ENCODE results near the gene BTBD16.

Gene BTBD16

DNA sequence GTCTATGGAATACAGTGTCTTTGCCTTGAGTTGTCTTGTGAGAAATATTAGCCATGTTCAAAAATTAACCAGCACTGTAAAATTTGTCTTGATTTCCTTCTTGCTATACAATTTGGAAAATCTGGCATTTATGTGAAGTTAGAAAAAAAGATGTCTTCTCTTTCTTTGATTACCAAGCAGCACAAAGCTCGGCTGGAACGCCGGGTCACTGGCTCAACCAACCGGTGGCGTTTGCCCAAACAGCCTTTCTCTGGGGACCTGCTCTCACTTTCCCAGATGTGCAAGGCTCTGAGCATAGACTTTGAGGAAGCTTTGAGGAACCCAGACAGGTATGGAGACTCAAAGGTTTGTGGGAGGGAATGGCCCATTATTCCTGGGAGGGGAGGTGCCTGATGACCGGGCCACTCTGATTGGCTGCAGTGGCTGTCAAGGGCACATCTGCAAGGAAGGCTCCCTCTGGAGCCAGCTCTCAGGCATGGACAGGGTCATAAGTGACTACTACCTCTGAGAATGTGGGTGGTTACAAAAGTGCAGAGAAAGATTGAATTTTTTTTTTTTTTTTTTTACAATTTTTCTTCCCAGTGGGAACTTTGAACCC is 5.6 kb downstream of the BTBD16 start:
- no peak for DNase-seq

DNA sequence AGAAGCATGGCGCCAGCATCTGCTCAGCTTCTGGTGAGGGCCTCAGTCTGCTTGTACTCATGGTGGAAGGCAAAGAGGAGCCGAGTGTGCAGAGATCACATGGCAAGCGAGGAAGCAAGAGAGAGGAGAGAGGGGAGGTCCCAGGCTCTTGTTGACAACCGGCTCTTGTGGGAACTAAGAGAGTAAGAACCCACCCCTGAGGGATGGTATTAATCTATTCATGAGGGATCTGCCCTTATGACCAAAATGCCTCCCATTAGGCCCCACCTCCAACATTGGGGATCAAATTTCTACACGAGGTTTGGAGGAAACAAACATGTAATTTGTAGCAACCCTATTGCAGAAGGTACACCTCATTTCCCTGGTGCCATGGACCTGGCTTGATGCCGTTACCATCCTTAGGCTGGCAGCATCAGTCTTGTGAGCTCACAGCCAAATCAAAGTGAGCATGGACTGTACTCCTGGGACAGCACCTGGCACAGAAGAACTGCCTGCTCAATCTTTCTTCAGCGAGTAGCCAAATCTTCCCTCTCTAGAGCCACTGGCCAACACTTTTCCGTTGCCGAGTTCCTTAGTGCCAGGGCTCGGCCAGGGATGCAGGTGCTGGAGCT is 6.5 kb downstream of the BTBD16 start:
- DNase-seq, result no peak

DNA sequence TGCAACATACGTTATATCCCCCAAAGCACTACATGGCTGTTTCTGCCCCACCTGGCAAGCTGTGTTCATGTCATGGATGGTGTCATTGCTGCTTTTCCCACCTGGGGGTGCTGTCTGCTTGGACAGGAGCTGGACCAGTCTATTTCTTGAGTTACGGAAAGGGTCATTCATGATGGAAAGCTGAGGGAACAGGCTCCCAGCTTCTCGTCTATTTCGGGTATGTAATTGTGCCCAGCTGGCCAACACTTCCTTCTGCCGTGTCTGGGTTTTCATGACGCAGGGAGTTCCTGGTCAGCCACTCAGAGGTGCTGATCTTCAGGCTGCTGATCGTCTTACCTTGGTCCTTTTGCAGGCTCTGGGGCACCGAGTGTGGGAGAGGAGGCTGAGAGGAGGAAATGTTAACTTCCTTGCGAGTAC is 8.6 kb downstream of the BTBD16 start:
- peak; percentile 6 for DNase-seq

DNA sequence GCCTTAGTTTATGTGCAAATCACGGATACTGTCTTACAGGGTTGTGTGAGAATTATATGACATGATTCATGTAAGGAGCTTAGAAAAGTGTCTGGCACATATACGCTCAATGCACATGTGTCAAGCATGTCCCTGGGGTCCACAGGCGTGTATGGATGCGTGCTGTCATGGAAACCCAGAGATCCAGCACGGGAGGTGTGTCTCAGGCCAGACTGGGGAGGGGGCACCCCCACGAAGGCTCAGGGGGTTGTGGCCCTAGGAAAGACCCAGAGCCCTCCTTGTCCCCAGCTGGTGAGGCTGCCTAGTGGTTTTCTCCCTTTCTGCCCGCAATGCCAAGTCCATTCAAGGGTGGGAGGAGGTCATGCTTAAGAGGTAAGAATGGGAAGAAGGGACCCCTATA is 9.1 kb downstream of the BTBD16 start:
- no peak for DNase-seq

DNA sequence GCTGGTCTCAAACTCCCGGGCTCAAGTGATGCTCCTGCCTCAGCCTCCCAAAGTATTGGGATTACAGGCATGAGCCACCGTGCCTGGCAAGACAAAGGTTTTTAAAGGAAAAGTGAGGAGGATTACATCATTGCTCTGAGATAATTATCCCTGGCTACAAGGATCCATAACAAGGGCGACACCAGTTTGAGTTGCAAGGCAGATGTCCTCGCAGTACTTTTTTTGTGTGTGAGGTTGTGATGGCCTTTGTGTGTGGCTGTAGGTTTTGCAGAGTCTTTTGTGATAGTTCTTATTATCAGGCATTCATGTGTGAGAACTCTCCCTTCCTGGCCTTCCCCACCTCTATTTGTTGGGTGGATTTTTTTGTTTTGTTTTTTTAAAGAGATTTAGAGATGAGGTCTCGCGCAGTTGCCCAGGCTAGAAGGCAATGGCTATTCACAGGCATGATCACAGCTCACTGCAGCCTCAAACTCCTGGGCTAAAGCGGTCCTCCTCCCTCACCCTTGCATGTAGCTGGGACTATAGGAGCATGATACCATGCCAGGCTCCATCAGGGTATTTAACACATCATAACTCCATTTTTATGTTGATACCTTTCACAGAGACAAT is 10.0 kb downstream of the BTBD16 start:
- DNase-seq, result no peak

DNA sequence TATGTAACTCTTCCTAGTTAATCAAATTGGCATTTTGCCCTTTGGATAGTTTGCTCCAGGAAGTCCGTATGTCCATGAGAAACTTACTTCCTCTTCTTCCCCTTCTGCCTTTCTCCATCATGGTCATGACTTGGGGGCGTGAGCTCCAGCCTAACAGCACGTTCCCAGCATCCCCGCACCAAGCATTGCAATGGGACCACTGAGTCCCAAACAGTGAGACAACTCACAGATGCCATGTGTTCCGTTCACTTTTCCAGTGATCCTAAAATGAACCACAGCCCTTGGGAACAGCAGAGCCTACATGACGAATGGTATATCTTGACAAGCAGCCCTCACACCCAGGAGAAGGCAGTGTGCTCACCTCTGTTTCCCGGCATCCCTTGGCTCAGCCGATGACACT is 10.7 kb downstream of the BTBD16 start:
- no peak for DNase-seq

DNA sequence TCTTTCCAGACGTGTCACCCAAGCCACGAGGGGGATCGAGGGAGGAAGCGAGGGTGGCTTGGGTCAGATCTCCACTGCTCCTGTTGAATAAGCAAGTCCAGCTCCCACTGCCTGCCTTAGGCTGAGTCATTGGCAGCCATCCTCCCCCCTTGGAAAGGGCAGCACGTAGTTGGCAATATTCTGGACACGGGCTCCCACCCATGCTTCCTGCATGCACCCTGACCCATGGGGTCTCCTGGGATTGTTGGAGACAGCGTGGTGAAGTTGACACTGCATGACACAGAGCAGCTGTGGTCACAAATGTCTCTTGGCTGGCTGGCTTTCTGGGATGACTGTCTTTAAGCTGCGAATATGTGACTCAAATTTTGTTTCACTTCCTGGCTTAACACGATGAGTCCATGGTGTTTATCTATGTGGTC is 11.2 kb downstream of the BTBD16 start:
- no peak for DNase-seq

DNA sequence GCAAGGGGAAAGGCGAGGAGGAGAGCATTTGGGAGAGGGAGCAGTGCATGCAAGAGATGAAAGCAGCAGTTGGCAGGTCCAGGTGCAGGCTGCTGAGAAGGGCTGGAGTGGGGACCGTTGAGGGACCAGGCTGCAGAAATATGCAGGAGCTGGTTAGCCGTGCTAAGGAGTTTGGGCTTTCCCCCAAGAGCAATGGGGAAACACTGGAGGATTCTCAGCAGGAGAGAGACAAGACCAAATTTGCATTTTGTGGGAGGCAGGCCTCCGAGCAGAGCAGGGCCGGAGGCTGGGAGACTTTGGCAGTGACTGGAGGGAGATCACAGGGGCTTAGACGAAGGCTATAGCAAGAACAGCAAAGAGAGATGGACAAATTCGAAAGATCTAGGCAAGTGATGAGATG is 11.8 kb downstream of the BTBD16 start:
- DNase-seq, result no peak

DNA sequence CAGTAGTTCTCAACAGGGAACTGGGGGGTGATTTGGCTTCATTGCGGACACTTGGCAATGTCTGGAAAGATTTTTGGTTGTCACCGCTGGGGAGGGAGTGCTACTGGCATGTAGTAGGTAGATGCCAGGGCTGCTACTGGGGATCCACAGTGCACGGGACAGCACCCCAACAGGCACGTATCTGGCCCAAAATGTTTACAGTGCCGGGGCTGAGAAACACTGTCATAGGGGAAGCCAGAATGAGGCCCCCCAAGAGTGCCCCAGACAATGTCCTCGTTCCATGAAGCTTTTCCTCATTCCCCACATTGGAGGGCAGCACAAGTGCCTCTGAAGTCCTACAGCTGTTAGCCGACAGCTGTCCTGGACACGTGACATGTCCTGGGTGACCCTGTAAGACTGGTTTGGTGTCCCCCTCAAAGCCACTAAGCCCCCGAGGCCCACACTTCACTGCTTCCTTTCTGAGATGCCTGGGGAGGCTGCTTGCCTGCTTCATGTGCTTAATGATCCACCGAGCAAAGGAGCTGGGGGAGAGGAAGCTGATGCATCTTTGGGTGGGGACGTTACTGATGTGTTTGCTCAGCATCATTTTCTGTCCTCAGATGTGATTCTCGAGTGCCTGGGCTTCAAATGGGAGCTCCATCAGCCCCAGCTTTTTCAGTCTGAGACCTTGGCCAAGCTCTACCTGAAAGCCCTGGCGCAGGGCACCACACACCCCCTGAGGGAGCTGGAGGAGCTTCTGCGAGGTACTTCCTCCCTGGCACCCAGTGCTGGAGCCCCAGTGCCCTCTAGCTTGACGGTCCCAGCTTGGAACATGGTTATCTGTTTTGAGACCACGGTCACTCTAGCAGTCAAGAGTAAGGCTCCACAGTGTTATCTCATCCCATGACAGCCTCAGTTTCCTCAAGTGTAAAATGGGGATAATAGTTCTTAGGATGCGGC is 14.7 kb downstream of the BTBD16 start:
- DNase-seq, result no peak

DNA sequence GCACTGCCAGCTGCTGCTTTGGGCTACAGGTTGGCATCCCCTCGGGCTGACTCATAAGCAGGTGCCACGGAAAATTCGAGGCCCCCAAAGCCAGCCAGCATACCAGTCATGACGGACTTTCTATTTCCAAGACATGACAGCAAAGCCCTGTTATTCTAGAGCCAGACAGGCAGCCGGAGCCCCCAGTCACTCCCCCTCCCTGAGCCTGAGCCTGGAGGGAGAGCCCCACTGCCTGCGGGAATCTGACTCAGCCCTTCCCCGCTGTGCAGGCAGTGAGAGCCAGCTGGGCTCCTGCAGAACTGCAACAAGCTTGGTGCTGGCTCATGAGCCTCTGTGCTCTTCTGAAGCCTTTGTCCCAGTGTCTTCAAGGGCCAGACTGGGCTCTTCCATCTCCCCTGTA is 15.8 kb downstream of the BTBD16 start:
- DNase-seq, result no peak

DNA sequence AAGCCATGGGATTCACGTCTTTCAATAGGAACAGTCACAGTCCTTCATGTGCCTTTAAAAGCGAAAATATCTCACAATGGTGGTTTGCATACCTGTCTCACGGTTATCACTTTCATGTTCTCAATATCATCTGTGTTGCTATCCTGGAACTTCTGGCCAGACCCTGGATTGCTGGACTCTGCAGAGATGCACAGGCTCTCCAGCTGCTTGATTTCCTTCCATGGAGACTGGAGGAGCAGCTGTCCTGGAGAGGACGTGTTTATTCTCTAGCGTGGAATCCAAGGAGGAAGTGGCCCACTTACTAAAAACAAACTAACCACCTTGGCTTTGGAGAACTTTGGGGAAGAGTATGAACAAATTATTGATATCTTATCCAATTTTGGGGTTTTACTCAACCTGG is 16.5 kb downstream of the BTBD16 start:
- DNase-seq, result no peak

DNA sequence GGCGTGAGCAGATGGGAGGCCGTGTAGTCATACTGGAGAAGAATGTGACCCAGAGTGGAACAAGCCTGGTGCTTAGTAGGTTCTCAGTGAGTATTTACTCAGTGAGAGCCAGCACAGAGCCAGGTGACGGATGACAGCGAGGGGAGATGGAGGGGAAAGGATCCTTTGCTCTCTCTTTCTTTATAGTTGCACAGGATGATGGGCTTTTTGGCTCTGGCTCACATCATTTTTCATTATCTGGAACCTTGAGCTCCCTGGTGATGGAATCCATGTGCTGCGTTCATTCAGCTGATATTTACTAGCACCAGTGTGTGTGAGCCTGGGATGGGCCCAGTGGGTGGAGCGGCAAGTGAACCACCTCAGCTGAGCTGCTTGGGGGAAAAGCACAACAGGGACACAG is 17.2 kb downstream of the BTBD16 start:
- no peak for DNase-seq

DNA sequence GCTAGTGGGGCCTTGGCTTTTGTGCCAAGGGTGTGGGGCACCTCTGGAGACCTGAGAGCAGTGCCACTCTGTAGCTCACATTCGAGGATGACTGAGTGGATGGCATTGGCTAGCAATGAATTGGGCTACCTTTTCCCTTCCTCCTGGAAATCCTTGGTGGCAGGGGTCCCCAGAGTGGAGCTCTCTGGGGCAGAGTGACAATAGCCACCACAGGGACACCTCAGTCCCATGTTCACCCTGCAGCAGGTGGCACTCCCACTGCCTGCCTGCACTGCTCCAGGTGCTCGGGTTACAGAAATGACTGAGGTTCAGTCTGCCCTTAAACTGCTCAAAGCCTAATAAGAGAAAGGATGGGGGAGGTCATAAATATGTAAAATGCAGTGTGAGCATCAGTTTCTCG is 17.8 kb downstream of the BTBD16 start:
- DNase-seq, result no peak

DNA sequence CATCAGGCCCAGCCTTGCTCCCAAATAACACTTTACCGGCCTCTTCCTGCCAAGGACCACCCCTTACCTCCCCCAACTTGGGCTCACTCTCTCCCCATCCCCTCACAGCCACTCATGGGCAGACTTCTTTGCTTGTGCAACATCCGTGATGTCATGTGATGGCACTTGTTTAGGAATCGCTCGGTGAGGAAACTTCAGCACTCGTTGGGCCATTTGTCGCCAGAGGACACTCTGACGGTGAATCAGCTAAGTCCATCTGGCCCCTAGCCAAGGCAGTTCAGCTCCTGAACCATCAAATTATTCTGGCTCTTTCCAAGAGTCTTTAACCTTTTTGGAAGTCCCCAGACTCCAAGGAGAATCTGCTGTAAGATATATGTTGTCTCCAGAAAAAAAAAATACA is 19.2 kb downstream of the BTBD16 start:
- no peak for DNase-seq

DNA sequence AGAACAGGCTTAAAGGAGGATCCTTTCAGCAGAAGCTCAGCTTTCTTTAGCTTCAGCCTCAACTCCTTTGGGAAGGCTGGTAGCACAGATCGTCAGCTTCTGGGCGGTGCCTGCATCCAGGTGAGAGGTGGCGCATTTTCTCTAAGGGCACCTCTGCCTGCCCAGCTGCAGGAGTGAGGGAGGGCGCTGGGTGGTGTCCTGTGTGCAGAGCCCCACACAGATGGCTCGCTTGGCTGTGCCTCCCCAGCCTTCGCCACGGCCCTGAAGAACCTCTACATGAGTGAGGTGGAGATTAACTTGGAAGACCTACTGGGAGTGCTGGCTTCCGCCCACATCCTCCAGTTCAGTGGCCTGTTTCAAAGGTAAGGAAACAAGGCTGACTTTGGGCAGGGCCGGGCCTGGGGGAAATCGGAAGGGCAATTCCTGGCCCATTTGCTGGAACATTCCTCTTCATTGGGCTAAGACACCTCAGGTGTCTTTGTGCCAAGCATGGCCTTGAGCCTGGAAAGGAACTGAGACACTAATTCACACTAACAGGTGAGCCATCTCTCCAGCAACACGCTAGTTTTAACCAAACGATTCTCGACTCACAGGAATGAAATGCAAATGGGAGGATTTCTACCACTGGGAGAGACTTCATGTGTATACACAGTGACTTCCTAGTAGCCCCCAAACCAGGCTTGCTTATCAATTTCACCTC is 19.9 kb downstream of the BTBD16 start:
- DNase-seq, result no peak

DNA sequence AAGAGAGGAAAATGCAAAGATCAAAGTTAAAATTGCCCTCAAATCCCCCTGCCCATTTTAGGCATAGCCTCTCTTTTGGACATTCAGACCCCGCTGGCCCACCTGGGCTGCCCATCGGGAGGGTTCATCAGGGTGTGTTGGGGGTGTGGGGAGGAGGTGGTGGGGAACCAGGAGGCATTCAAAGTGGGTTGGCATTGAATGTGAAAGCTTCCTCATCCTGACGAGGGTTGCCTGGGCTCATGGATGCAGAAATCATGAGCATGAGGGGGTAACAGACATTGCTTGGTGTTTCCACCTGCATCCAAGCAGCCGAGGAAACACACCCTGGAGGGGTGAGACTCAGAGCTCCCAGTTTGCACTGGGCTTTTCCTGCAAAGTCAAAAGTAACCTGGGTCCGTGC is 20.6 kb downstream of the BTBD16 start:
- DNase-seq, result no peak

DNA sequence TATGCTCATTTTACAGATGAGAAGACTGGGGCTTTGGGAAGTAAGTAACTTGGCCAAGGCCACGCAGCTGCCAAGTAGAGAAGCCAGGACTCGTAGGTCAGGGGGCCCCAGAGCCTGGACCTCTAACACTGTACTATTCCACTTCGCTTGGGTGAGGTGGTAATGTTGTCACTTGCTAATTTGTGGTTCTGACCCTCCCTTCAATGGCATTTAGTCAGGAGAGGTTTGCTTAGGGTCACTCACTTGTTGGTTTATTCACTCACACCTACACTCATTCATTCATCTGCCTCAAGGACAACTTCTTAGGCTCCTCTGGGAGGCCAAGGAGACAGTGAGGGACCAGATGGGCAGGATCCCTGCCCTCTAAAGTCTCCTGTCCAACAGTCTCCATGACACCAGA is 21.3 kb downstream of the BTBD16 start:
- no peak for DNase-seq

DNA sequence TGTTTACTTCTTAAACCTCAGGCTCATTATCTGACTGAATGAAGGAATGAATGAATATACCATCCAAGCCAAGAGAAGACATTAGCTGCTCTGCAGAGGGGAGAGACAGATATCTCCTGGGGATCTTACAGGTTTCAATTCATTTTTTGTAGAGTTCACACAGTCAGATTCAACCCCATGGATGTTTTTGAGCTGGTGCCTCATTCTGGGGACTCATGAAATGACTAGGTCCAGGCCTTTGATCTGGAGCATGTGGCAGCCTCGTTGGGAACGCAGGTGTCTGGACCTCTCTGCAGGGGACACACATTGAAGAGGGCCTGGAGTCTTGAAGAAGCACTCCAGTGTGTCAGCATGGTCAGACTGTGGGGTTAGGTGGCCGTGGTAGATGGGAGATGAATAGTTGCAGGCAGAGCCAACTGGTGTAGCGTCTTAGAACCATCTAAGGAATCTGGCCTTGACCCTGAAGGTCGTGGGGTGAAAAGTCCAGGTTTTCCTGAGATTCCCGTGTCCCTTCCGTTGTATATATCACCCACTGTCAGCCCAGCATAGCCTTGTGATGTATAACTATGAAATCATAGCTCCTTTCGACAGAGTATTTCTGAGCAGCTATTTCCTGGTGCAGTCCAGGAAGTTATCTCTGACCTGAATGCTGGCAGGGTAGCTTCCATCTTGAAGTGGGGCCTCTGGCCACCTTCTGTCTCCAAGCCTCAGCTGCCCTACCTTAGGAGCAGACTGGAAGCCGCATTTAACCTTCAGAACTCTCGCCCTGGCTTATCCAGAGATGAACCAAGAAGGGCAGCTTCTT is 22.3 kb downstream of the BTBD16 start:
- DNase-seq, result no peak

DNA sequence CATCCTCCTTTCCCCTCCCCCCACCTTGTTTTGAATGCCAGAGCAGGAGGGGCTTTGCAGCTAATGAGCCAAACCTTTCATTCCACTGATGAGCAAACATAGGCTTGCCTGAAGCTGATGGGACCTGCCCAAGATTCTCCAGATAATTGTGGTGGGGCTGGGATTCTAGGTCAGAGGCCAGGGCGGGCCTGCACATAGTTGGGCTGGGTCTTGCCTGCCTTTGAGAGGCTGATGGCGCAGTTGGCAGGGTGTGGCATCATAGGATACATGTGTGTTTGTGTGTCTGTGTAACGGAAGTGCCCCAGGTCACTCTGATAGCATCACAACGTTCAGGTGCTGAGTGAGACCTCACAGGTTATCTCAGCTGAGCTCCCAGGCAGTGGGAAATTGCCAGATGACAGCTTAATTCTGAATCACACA is 22.9 kb downstream of the BTBD16 start:
- DNase-seq, result no peak

DNA sequence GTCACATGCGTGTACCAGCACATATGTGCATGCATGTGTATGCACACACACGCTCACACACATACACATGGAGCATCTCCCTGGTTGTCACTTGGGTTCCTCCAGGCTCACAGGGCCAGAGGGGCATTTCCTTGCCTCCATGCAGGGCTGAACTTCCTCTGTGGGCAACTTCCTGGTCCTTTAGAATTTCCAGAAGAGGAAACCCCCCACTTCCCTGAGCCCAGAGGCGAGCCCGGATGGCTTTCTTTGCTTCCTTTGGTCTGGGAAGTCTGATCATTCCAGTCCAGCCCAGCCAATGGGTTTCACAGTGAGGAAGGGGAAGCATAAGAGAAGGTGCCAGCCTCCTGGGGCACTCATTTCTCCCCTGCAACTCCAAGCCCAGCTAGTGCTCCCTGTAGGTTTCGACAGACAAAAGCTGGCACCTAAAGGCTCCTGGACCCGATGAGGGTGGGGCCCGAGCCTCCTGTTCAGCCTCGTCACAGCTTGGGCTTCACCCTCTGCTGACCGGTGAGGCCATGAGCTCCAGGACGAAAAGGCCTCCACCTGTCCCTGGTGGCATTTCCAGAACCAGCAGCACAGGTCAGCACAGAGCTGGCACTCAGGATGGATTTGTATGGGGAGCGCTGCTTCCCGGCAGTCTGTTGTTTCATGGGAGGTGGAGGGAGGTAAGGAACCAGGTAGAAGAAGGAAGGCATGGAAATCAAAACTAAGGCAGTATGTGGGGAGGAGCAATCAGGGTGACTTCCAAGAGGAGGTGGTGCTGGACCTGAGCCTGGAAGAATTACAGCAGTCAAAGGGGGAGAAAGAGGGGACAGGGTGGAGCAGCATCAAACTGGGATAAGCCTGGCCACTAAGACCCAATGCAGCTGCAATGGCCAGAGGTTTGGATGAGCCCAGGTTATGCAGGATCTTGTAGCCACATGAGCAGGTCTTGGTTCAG is 23.7 kb downstream of the BTBD16 start:
- DNase-seq, result no peak

DNA sequence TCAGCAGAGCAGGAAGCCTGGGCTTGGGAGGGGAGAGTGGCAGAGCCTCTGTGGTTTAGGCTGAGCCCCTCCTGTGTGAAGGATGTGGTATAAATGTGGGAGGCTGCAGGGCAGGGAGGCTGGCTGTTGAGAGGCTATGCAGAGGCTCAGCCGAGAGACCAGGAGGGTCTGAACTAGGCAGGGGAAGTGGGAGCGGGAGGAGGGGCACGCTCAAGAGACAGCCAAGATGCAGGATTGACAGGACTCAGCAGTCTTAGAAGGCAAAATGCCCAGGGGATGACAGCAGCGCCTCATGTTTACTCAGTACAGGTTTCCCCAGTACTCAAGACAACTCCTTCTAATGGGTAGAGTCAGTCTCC is 24.3 kb downstream of the BTBD16 start:
- DNase-seq, result no peak

Data from CD4-positive, alpha-beta T cell treated with Interleukin-10 for 1 hour (primary cell).